Thymus (tissue), 11 donors: Measurements from ENCODE around the gene ATP2B2. TPM values are rescaled to one million over a fixed set of nuclear protein-coding genes. Genes with fewer than 3 reads are reported as not detected.

ENCODE experiments used
- DNase-seq, 9 donors: peaks; one replicate each; pipeline ENCODE4 v3.0.0-alpha.2; 2013; ENCODE audit warnings: low spot score in 9 of 9, low read depth in 6 of 9, missing footprints in 1 of 9
- H3K27ac ChIP-seq, 2 donors: one replicate each; pipeline ENCODE4 v1.5.1; 2013; ENCODE audit warnings: control low read depth in 1 of 2, low read depth in 1 of 2, low read length in 1 of 2, mild to moderate bottlenecking in 1 of 2, moderate library complexity in 1 of 2
- H3K27me3 ChIP-seq, 2 donors: one replicate each; pipeline ENCODE4 v1.5.1; 2013; ENCODE audit warnings: low read length in 1 of 2; ENCODE audit not compliant: control insufficient read depth in 2 of 2, insufficient read depth in 1 of 2
- H3K36me3 ChIP-seq, 2 donors: one replicate each; pipeline ENCODE4 v1.5.1; 2013; ENCODE audit warnings: low read length in 1 of 2, mild to moderate bottlenecking in 1 of 2, moderate library complexity in 1 of 2; ENCODE audit not compliant: control insufficient read depth in 2 of 2, insufficient read depth in 2 of 2
- H3K4me1 ChIP-seq, 2 donors: one replicate each; pipeline ENCODE4 v1.5.1; 2013; ENCODE audit warnings: low read length in 2 of 2; ENCODE audit not compliant: control insufficient read depth in 2 of 2, insufficient read depth in 2 of 2
- H3K4me3 ChIP-seq, 2 donors: one replicate each; pipeline ENCODE4 v1.5.1; 2013; ENCODE audit warnings: low read length in 2 of 2, control low read depth in 1 of 2, mild to moderate bottlenecking in 1 of 2
- H3K9me3 ChIP-seq, 2 donors: one replicate each; pipeline ENCODE4 v1.5.1; 2013; ENCODE audit warnings: low read length in 1 of 2, mild to moderate bottlenecking in 1 of 2; ENCODE audit not compliant: control insufficient read depth in 2 of 2, insufficient read depth in 1 of 2
- WGBS: extraction: QIAGEN DNeasy Blood & Tissue Kit; methylation state at CpG from one replicate; pipeline ENCODE4 v1.1.7; 2013; 5-methylcytosine and 5-hydroxymethylcytosine counted together
- polyA plus RNA-seq: library from polyadenylated mRNA; stranded (reverse); fragments of 200-250 nt; gene quantifications from one replicate; pipeline ENCODE4 v1.2.3, GENCODE V29; 2013
- total RNA-seq: library from RNA; stranded (reverse); fragments of 120-200 nt; gene quantifications from one replicate; pipeline ENCODE4 v1.2.4, GENCODE V29; 2013
- donor health status: healthy.

Gene ATP2B2
- total and polyA plus RNA-seq, 2 donors, result 0.19 to 0.34 TPM

- 91% methylated on average over 2 of the region's 2 CpGs for WGBS
- no peak for DNase-seq
- Histone ChIP-seq H3K36me3 (peaks cover 0 to 2% of the 10 kb centered on the region in 2 donors), H3K27me3 (no peaks in the 10 kb centered on the region), H3K9me3 (peaks cover 1 to 5% of the 10 kb centered on the region in 2 donors), H3K4me1 (peaks cover 25 to 37% of the 10 kb centered on the region in 2 donors), H3K27ac (no peak overlapping the region), H3K4me3 (no peak overlapping the region)
Measured at GRCh38 chr3:10393514-10393913, 111.9 kb downstream of the ATP2B2 start.

DNA sequence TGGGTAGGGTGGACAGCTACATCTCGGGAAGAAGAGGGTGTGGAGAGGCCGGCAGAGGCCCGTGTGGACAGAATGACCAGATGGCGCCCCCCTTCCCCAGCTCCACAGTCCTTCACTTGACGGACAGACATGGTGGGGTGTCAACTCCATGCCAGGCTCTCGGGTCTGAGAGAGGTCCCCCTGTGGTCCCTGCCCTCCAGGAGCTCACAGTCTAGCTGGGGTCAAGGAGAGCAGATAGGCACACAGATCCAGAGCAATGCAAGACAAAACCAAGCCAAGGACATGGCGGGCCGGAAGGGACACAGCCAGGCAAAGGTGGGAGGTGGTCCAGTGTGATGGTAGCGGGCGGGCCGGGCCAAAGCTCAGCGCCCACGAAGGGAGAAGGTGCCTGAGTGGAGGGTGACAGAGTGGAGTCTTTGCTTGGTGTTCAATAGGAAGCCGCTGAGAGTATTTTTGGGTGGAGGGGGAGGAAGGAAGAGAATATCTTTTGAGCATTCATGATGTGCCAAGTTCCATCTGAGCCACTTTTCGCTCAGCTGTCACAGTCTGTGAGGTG lies 112.4 kb downstream of the ATP2B2 start:
- peaks cover 0 to 2% of the 10 kb centered on the region in 2 donors for H3K36me3 ChIP-seq

DNA sequence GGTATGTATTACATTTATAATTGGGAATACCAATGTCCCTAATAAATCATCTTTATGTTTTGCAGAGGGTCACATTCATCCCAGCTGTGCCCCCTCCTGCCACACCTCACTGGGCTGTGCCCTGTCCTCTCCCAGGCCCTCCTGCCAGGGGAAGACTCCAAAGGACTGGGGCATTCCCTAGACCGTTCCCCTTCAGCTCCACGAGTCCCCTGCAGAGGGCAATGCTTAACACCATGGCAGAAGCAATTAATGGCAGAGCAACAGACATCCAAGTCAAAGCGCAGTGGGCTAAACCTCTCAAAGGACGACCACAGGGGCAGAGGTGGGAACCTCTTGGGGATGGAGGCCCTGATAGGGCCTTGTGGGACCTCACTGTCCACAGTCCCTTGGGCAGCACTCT lies 113.1 kb downstream of the ATP2B2 start:
- H3K27ac ChIP-seq, result no peak overlapping the region

More for the DNA sequence above, 112.4 kb downstream of the ATP2B2 start:
- Histone ChIP-seq H3K9me3 (peaks cover 1 to 10% of the 10 kb centered on the region in 2 donors), H3K4me3 (no peak overlapping the region), H3K27ac (no peak overlapping the region), H3K27me3 (no peaks in the 10 kb centered on the region), H3K4me1 (peaks cover 25 to 37% of the 10 kb centered on the region in 2 donors)
- 96% methylated on average over 15 of the region's 15 CpGs for WGBS
- no peak for DNase-seq

GRCh38 chr3:10391391-10391790 lies 114.0 kb downstream of the ATP2B2 start:
- Histone ChIP-seq H3K4me1 (peaks cover 21 to 33% of the 10 kb centered on the region in 2 donors), H3K4me3 (no peak overlapping the region), H3K9me3 (peaks cover 1 to 25% of the 10 kb centered on the region in 2 donors), H3K27me3 (no peaks in the 10 kb centered on the region), H3K36me3 (no peaks in the 10 kb centered on the region), H3K27ac (no peak overlapping the region)
- no peak for DNase-seq
- WGBS, result 94% methylated on average over 9 of the region's 9 CpGs

More for the DNA sequence above, 113.1 kb downstream of the ATP2B2 start:
- H3K27me3 ChIP-seq, result no peaks in the 10 kb centered on the region
- peaks cover 1 to 16% of the 10 kb centered on the region in 2 donors for H3K9me3 ChIP-seq
- peaks cover 25 to 37% of the 10 kb centered on the region in 2 donors for H3K4me1 ChIP-seq
- H3K4me3 ChIP-seq, result no peak overlapping the region
- H3K36me3 ChIP-seq, result peaks cover 0 to 1% of the 10 kb centered on the region in 2 donors
- 98% methylated on average over 4 of the region's 4 CpGs for WGBS
- DNase-seq, result no peak

- H3K27ac ChIP-seq, result no peak overlapping the region
- 94% methylated on average over 7 of the region's 7 CpGs for WGBS
- no peaks in the 10 kb centered on the region for H3K36me3 ChIP-seq
- peaks cover 1 to 30% of the 10 kb centered on the region in 2 donors for H3K9me3 ChIP-seq
- no peak for DNase-seq
- no peaks in the 10 kb centered on the region for H3K27me3 ChIP-seq
- H3K4me1 ChIP-seq, result peaks cover 15 to 27% of the 10 kb centered on the region in 2 donors
- H3K4me3 ChIP-seq, result no peak overlapping the region
Measured at GRCh38 chr3:10390641-10391373, 114.6 kb downstream of the ATP2B2 start.

DNA sequence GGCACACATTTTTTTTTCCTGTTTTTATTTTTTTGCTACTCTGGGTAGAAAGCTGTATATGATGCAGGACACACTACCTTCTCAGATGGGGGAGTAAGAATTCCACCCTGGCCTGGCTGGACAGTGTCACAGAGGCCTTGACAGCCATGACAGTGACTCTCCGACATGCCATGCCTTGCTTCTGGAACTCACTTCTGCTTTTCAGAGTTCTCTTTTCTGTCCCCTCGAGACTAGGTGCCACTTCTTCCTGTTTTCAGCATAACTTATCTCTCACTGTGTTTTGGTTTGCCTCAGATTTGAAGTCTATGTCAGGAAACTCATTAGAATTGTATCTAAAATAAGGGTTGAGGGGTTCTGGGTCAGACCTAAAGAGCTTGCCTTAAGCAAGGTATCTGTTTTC lies 115.4 kb downstream of the ATP2B2 start:
- H3K9me3 ChIP-seq, result peaks cover 1 to 30% of the 10 kb centered on the region in 2 donors
- H3K36me3 ChIP-seq, result no peaks in the 10 kb centered on the region
- 13% methylated on average over 2 of the region's 2 CpGs for WGBS
- H3K27ac ChIP-seq, result no peak overlapping the region
- no peaks in the 10 kb centered on the region for H3K27me3 ChIP-seq
- no peak overlapping the region for H3K4me3 ChIP-seq
- peak in 1 of 9 donors; percentile 15 for DNase-seq
- H3K4me1 ChIP-seq, result peaks cover 7 to 19% of the 10 kb centered on the region in 2 donors

GRCh38 chr3:10389339-10389738 lies 116.0 kb downstream of the ATP2B2 start:
- WGBS, result 80% methylated on average over 1 of the region's 1 CpG
- H3K4me1 ChIP-seq, result peaks cover under 1 to 13% of the 10 kb centered on the region in 2 donors
- H3K27me3 ChIP-seq, result no peaks in the 10 kb centered on the region
- no peak overlapping the region for H3K27ac ChIP-seq
- peaks cover 1 to 30% of the 10 kb centered on the region in 2 donors for H3K9me3 ChIP-seq
- H3K36me3 ChIP-seq, result no peaks in the 10 kb centered on the region
- DNase-seq, result no peak
- H3K4me3 ChIP-seq, result no peak overlapping the region

DNA sequence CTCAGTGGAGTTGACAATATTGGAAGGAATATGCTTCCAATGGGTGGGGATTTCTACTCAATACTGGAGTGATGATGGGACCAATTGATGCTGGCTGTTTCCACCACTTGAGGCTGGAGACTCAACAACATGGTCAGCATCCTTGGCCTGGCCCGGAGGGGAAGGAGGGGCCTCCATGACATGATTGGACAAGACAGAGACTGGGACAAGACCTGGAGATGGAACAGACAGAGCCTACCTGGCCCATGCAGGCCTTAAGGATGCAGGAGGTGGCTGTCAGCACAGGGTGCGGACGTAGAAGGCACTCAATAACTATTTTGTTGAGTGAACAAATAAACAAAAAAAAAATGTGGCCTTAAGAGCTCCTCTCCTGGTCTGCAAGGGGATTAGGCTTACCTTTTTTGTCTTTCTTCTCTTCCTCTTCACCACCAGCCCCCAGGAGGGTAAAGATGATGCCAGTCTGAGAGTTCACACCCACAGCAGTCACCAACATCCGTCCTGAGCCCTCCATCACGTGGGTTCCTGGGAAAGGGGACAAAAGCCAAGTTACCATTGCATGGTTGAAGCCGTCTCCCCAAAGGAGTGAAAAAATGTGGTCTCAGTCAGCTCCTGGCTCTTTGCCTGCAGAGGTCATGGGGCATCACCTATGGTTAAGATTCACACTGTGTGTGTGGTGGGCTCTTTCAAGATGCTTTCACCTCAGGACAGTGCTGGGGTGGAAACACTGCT lies 117.3 kb downstream of the ATP2B2 start:
- DNase-seq, result no peak
- Histone ChIP-seq H3K27ac (no peak overlapping the region), H3K9me3 (peaks cover 1 to 30% of the 10 kb centered on the region in 2 donors), H3K36me3 (no peaks in the 10 kb centered on the region), H3K4me1 (peaks cover 0 to 11% of the 10 kb centered on the region in 2 donors), H3K4me3 (no peak overlapping the region), H3K27me3 (no peaks in the 10 kb centered on the region)
- 71% methylated on average over 6 of the region's 6 CpGs for WGBS

- Histone ChIP-seq H3K27ac (no peak overlapping the region), H3K9me3 (peaks cover 0 to 30% of the 10 kb centered on the region in 2 donors), H3K4me3 (no peak overlapping the region), H3K4me1 (peaks cover 0 to 10% of the 10 kb centered on the region in 2 donors), H3K36me3 (no peaks in the 10 kb centered on the region), H3K27me3 (no peaks in the 10 kb centered on the region)
- 100% methylated on average over 1 of the region's 1 CpG for WGBS
- DNase-seq, result no peak
Measured at GRCh38 chr3:10386121-10386520, 119.3 kb downstream of the ATP2B2 start.
